DLD1 (cell line): ENCODE results near the gene SNRNP25.

Source experiments
- in situ Hi-C: cut with HindIII; loops from 2 replicates; pipeline ENCODE4 v1.10.0; 2017; ENCODE audit warnings: low sequenced_read_pairs

Gene SNRNP25

DNA sequence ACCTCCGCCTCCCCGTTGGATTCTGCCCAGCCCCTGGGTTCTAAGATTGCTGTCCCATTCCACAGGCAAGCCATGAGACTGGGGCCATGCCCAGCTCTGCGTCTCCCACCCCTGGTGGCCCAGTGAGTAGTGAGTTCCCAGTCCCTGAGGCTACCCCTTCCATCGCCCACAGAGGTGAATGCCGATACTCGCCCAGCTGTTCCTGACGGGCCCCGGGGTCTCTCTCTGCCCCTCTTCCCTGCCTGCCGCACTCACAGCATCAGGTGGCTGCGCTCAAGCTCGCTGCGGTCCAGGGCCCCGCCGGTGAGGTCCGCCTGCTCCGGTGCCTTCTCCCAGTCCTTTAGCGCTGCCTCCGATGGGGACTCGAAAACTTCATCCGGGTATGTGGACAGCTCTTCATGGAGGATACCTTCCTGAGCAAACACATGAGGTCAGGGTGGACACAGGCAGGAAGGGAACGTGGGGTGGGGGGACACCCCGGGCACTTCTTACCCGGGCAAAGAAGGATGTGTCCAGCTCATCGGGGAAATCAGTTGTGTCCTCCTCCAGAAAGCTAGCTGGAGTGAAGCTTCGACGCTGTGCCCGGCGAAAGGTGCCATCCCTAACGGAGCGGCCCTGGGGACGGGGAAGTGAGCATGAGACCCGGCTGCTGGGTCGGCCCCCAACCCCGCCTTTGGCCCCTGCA, 8.8 kb downstream of the SNRNP25 start:
- in situ Hi-C loops, result no loop called here

DNA sequence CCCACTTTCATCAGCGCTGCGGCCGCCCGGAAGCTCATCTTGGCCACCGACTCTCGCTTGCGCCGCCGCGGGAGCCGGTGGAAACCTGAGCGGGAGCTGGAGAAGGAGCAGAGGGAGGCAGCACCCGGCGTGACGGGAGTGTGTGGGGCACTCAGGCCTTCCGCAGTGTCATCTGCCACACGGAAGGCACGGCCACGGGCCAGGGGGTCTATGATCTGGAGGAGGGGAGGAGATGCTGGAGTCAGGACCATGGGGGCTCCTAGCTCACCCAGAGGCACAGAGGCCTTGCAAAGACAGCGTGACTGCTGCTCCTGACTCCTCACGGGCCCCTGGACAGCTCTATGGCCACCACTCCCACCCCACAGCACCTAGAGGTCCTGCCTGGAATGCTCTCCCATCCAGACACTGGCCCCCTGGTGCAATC, 9.4 kb downstream of the SNRNP25 start:
- in situ Hi-C loops, result no loop called here

DNA sequence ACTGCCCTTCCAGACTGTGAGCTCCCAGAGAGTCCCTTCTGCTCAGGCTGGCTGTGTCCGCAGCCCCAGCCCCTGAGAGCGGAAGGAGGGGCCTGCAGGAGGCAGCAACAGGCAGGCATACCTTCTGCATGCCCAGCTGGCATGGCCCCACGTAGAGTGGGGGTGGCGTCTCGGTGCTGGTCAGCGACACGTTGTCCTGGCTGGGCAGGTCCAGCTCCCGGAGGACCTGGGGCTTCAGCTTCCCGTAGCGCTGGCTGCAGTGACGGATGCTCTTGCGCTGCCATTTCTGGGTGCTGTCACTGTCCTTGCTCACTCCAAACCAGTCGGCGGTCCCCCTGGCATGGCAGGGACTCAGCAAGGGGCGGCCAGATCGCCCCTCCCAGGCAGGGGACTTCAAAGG, 9.8 kb downstream of the SNRNP25 start:
- in situ Hi-C loops, result no loop called here

DNA sequence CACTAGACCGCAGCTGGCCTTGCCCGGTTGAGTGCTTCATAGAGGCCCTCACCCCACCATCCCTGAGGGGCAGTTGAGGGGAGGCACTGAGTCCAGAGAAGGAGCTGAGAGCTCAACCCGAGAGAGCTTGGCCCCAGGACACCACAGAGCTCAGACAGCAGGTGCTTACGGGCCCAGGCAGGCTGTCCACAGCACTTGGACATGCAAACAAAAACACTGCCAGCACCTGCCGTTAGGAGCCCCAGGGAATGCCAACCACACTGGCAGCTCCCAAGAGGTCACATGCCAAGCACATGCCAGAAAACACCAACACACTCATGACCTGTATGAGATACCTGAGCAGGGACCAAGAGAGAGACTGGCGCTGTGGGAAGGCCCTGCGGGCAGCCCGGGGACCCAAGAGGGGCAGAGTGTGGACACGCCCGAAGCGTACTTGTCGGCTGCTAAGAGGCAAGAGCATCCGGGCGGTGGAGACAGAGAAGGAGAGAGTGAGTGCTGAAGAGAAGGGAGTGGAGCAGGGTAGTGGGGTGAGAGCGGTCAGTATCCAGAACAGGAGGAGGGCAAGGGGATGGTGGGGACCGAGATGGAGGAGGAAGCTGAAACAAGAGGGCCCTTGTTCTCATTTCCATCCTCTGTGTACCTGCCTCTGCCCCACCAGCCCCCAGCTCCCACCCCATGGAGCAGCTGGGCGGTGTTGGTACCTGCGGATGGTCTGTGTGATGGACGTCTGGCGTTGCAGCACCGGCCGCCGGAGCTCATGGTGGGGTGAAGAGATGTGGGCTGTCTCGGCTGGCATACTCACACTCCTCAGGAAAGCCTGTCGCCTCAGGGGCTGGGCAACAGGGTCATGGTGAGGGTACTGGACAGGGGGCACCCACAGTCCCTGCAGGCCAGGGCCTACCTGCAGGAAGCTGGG, 10.6 kb downstream of the SNRNP25 start:
- in situ Hi-C loops, result no loop called here

DNA sequence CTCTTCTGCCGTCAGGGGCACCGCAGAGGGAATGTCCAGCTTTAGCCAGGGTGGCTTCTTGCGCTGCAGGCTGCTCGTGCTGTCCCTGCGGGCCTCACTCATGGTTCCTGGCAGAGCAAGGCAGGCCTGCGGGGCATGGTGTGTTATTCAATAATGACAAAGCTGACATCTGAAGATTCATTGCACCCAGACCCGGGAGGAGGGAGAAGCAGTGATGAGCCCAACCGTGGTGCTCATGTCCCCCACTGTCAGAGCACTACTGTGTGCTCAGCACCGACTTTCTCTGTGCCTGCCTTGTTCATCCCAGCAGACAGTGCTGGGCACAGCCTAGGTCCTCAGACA, 11.3 kb downstream of the SNRNP25 start:
- in situ Hi-C loops, result no loop called here

DNA sequence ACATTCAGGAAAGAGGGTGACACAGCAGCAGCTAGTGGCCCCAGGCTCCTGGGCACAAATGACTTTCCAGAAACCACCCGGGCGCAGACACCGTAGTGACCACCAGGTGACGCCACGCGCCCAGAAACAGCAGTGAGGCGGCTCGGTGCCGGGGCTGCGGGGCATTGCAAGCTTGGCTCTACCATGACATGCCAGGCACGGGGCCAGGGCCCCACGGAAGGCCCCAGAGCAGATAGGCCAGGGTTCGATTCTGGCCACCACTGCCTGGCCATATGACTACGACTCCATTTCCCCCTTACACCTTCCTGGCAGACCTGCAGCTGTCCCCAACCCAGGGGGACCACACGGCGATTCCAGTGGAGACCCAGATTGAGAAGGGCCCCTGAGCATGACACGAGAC, 12.1 kb downstream of the SNRNP25 start:
- in situ Hi-C loops, result no loop called here

DNA sequence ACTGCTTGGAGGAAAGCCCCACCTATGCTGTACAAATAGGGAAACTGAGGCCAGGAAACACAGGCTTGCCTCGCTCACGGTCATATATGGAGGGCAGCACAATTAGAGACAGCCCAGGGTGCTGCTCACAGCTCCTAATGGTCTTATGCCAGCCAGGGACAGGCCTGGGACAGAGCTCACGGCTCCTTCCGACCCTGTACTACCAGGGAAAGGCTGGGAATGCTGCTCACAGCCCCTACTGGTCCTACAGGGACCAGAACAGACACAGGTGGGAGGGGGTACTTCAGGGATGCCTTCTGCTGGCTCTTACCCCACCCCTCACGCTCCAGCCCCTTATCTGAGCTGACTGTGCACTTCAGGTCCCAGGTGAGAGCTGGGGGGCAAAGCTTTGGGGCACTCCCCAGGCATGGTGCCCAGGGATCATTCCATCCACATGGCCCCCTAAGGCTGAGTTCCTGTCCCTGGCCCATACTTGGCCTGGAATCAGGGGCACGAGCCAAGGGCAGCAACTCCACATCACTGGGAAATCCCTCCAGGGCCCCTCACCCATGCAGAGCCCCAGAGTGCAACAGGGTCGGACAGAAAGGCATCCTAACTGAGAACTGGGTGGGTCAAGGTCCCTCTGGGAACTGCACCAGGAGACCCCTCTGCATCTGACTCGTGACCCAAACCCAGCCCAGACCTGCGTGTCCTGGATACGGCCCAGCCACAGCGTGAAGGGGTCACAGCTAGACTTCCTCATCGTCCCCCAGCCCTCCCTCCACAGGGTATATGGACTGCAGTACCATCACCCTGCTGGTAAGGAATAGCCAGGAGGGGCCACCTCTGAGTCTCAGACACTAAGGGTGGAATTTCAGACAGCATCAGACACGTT, 12.9 kb downstream of the SNRNP25 start:
- in situ Hi-C loops, result no loop called here

DNA sequence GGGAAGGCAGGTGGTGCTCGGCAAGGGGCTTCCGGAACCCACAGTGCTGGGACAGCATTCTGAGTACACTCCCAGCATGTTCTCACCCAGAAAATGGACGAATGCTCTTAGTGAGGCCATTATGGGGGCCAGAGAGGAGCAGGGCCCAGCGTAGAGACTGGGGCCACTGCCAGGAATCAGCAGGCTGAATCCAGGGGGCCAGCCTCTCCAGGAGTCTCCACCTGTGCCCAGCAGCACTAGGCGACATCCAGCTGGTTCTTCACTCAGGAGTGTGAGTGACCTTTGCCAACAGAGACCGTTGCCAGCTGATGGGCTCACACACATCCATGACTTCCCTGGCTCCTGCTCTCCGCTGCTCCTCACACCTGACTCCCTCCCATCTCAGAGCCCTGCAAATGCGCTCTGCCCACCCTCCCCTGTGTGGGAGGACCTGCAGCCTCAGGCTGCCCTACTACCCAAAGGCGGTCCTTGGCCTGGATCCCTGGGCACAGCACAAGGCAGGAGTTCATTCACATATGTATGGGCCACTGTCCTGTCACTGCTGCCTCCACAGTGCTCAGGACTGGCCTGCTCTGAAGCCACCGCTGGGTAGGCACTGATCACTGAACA, 13.7 kb downstream of the SNRNP25 start:
- in situ Hi-C loops, result no loop called here

DNA sequence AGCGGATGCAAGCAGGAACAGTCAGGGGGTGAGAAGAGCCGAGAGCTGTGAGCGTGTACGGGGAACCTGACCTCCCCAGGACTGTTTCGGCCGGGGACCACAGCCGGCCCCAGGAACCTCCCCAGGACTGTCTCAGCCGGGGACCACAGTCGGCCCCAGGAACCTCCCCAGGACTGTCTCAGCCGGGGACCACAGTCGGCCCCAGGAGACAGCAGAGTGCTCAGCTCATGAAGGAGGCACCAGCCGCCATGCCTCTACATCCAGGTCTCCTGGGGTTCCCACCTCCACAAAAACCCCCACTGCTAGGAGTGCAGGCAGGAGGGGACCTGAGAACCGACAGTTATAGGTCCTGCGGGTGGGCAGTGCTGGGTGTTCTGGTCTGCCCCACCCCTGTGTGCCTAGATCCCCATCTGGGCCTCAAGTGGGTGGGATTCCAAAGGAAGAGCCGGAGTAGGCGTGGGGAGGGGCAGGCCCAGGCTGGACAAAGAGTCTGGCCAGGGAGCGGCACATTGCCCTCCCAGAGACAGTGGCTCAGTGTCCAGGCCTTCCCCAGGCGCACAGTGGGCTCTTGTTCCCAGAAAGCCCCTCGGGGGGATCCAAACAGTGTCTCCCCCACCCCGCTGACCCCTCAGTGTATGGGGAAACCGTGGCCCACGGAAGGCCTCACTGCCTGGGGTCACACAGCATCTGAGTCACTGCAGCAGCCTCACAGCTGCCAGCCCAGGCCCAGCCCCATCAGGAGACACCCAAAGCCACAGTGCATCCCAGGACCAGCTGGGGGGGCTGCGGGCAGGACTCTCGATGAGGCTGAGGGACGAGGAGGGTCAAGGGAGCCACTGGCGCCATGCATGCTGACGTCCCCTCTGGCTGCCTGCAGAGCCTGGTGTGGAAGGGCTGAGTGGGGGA, 14.5 kb downstream of the SNRNP25 start:
- in situ Hi-C loops, result no loop called here

DNA sequence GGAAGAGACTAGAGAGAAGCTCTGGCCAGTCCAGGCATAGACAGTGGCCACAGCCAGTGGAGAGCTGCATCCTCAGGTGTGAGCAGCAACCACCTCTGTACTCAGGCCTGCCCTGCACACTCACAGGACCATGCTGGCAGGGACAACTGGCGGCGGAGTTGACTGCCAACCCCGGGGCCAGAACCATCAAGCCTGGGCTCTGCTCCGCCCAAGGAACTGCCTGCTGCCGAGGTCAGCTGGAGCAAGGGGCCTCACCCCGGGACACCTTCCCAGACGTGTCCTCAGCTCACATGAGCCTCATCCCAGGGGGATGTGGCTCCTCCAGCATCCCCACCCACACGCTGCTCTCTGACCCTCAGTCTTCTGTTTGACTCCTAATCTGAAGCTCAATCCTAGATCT, 15.6 kb downstream of the SNRNP25 start:
- in situ Hi-C loops, result no loop called here

DNA sequence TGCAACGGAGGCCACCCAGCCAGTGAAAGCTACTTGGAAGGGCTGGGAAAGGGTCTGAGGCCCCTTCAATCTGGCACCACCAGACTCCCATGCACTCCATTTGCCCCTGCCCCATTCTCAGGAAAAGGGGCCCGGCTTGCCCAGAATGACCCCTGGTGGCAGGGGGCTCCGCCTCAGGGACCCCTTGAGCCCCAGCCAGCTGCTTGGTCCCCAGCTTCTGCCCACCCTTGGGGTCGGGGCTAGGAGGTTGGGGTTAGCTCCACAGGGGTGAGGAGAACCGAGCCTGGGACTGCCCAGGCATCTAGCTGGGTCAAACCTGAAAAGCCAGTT, 17.5 kb downstream of the SNRNP25 start:
- in situ Hi-C loops, result no loop called here

DNA sequence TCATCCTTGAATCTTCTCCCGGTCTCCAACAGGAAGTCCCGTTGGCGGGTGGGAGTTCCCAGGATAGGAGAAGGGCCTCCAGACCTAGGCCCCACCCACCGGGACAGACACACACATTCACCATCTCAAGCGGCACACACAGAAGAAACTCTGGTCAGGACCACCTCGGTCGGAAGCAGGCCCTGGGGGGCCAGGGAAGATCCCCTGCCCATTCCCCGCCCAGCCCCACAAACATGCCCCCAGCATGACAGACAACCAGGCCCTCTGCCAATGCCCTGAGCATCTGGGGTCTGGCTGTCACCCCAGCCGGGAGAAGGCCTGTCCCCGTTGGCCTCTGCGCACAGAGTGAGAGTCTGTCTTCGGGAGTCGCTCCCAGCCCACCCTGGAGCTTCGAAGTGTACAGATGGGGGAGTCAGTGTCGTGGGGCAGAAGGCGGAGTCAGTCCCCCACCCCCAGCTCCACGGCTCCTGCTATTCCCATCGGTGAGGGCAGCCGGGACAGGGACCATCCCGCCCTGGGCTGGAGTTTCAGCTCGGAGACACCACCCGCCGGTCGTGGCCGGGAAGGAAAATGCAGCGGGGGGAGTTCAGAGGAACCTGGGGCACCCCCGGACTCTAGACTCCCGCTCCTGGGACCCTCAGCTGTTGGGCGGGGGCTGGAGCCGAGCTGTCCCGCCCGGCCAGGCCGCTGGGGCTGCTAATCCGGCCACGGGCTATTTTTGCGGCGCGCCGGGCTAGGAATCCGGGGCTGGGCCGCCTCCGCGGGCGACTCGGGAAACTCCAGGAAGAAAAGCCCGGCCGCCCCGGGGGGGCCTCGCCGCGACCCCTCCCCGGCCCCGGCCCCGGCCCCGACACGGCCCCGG, 18.1 kb downstream of the SNRNP25 start:
- in situ Hi-C loops, result no loop called here

DNA sequence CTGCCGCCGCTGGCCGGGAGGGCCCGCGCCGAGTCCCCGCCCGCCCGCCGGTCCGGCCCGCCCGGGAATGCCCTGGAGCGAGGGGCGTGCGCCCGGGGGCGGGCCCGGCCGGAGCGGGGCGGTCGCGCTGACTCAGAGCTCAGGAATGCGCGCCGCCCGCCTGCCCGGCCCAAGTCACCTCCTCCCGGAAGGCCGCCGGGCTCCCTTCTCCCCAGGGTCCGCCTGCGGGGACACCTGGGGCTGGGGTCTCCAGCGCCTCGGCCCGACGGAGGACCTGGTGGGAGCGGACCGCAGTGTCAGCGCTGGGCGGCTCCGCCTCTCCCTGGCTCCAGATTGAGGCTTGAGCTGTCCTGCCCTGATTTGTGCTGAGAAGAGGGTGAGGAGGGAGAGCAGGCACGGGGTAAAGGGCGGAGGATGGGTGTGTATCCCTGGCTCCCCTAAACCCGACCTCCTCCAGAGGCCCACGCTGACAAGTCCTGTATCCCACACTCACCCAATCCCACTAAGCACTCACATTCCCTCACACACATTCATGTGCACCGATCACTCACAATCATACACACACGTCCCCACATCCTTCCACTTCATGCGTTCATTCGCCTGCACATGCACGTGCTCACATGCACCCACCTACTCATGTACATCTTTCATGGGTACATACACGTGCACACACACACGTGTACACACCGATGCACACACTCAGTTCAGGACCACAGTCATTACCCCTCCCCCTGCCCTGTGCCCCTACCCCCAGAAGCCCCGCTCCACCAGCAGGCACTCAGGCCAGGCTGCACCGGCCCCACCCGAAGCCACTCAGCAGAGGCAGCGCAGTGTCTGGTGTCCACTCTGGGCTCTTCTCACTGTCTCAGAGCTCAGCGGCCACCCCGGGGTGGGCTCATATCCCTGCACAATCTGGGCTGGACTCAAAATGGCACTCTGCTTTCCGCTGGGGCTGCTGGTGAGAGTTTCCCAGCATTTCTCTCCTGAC, 19.2 kb downstream of the SNRNP25 start, which contains the start of gene RHBDF1:
RHBDF1 (minus strand) TSS at position 71 of the 988 bp plus-strand sequence. CDS start 7,616 bp downstream, outside the sequence.
- in situ Hi-C loops, result no loop called here

DNA sequence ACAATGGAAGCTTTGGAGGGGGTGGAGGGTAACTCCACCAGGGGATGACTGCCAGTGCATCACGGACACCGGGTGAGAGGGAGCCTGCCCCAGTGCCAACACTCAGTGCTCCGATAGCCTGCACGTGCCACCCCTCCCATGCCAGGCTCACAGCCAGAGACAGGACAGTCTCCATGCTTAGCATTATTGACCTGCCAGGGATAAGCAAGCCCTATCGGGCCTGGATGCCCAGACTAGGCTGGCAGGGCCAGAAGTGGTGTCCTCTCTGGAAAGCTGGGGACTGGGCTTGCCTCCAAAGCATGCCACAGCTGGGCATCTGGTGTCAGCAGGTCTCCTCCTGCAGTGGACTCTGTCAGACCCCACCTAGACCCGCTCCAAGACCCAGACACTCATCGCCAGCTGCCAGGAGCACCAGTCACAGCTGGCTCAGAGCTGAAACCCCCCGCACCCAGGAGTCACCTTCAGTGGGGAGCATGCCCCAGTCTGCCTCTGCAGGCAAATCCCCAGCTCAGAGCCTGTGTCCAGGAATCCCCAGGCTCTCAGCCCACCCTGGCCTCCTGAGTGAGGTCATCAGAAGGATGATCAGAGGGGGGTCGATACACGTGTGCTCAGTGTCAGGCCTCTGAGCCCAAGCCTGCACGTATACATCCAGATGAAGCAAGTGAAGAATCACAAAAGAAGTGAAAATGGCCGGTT, 20.6 kb downstream of the SNRNP25 start:
- in situ Hi-C loops, result no loop called here

DNA sequence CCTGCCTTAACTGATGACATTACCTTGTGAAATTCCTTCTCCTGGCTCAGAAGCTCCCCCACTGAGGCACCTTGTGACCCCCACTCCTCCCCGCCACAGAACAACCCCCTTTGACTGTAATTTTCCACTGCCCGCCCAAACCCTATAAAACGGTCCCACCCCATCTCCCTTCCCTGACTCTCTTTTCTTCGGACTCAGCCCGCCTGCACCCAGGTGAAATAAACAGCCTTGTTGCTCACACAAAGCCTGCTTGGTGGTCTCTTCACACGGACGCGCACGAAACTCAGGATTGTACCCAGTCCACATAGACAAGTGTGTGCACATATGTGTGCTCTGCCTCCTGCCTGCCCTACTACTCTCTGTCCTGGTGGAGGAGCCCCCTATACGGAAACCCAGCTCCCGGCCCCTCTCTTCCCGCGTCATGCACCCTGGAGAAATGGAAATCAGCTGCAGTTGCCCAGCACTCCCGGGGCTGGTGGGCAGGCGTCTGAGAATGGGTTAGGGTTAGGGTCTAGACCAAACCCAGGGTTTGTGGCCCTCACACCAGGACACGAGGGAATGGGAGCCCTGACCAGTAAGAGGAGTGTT, 21.2 kb downstream of the SNRNP25 start:
- in situ Hi-C loops, result no loop called here

DNA sequence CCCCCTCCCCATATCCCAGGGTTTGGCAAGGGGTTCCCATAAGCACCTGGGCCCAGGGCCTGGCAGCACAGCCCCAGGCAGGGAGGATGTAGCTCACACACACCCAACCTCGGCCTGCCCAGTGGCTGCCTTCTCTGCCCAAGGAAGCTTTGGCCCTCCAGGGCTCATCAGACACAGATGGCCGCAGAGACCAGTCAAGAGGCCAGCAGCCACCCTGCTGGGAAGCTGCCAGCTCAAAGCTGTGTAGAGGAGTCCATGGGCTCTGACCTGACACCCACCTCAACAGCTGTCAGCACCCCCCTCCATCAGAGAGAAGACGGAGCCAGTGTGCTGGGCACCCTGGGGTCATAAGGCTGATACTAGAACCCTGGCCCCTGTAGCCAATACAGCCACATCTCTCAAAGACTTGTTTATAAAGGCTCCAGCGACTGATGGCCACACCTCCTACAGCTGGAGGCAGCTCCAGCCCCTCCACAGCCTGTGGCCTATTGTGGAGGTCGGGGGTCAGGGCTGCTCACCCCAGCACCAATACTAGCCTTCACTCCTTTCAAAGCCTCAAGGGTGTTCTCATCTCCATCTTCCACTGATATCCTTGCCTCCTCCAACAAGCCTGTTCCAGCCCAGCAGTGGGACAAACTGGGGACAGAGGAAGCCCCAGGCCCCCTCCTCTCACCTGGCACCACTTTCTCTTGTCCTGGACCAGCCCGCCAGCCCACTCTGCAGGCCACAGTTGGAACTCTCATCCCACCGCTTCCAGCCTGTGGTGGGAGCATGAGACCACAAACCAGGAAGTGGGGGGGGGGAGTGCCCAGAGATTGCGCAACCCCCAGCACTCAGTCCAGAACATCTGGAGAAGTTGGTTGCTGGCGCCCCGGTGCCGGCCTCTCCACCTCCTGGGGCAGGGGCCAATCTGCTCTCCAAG, 22.2 kb downstream of the SNRNP25 start:
- in situ Hi-C loops, result no loop called here
